BE2C (cell line): ENCODE results near the gene MOB3B.

Source experiments
- DNase-seq: peaks from one replicate; pipeline ENCODE4 v3.0.0-alpha.2; 2020
- H3K27me3 ChIP-seq: fragments of 250-450 bp; sonication (Bioruptor Pico); 2 replicates; pipeline ENCODE4 v1.5.1; 2020; ENCODE audit warnings: mild to moderate bottlenecking
- H3K36me3 ChIP-seq: fragments of 250-450 bp; sonication (Bioruptor Pico); 2 replicates; pipeline ENCODE4 v1.5.1; 2020; ENCODE audit warnings: mild to moderate bottlenecking
- H3K4me1 ChIP-seq: fragments of 250-450 bp; sonication (Bioruptor Pico); 2 replicates; pipeline ENCODE4 v1.5.1; 2020
- H3K4me3 ChIP-seq: 2 replicates; pipeline ENCODE4 v1.5.1; 2011; ENCODE audit warnings: low read depth, low read length
- H3K9me3 ChIP-seq: fragments of 250-450 bp; sonication (Bioruptor Pico); 2 replicates; pipeline ENCODE4 v1.5.1; 2020
- TF ChIP-seq, protein P1 (sequence below): IDR thresholded peaks from 2 replicates; pipeline ENCODE4 v1.5.1; 2012; ENCODE audit warnings: mild to moderate bottlenecking, low read depth, low read length

Gene MOB3B

GRCh38 chr9:27528076-27528885 is 1.3 kb downstream of the MOB3B start:
- no peaks in the 10 kb centered on the region for H3K27me3 ChIP-seq

DNA sequence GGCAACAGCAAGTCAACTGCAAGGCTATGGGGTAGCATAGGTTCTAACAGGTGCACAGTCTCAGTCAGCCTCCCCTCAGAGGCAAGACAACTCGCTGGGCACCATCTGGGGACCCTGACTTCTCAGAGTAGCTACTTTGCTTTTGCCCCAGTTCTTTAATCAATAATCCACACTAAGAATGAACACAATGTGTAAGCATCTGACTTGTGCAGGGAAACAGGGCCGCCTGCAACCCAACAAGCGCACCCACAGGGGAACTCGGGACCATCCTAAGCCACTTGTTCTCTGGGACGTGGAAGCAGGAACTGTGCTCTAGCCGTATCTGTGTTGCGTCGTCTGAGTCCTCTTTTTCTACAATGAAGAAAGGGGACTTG is 1.9 kb downstream of the MOB3B start:
- no peak overlapping the region for H3K4me3 ChIP-seq
- no peaks in the 10 kb centered on the region; the same call in 1 of the 2 replicates for H3K9me3 ChIP-seq
- H3K36me3 ChIP-seq, result no peaks in the 10 kb centered on the region
- DNase-seq, result no peak
- TF ChIP-seq, protein P1, sequence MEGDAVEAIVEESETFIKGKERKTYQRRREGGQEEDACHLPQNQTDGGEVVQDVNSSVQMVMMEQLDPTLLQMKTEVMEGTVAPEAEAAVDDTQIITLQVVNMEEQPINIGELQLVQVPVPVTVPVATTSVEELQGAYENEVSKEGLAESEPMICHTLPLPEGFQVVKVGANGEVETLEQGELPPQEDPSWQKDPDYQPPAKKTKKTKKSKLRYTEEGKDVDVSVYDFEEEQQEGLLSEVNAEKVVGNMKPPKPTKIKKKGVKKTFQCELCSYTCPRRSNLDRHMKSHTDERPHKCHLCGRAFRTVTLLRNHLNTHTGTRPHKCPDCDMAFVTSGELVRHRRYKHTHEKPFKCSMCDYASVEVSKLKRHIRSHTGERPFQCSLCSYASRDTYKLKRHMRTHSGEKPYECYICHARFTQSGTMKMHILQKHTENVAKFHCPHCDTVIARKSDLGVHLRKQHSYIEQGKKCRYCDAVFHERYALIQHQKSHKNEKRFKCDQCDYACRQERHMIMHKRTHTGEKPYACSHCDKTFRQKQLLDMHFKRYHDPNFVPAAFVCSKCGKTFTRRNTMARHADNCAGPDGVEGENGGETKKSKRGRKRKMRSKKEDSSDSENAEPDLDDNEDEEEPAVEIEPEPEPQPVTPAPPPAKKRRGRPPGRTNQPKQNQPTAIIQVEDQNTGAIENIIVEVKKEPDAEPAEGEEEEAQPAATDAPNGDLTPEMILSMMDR, result no peak
- no peaks in the 10 kb centered on the region for H3K27me3 ChIP-seq
- no peaks in the 10 kb centered on the region for H3K4me1 ChIP-seq

More at GRCh38 chr9:27528076-27528885, 1.3 kb downstream of the MOB3B start:
- TF ChIP-seq, protein P1, result no peak
- H3K9me3 ChIP-seq, result no peaks in the 10 kb centered on the region; the same call in 1 of the 2 replicates
- DNase-seq, result no peak
- no peaks in the 10 kb centered on the region for H3K4me1 ChIP-seq
- H3K4me3 ChIP-seq, result peak overlapping the region; percentile 77
- H3K36me3 ChIP-seq, result no peaks in the 10 kb centered on the region

DNA sequence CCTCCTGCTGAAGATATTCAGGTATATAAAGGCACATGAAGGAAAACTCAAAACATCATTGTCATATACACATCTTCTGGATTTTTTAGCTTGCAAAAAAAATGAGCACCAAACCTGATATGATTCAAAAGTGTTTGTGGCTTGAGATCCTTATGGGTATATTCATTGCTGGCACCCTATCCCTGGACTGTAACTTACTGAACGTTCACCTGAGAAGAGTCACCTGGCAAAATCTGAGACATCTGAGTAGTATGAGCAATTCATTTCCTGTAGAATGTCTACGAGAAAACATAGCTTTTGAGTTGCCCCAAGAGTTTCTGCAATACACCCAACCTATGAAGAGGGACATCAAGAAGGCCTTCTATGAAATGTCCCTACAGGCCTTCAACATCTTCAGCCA is 5.4 kb downstream of the MOB3B start, which contains the start of gene IFNK:
TSS of gene IFNK (plus strand) at position 55 of the 400 bp plus-strand sequence. CDS start at position 102, 47 bp downstream.
- Histone ChIP-seq H3K36me3 (no peaks in the 10 kb centered on the region), H3K27me3 (no peaks in the 10 kb centered on the region), H3K4me3 (no peak within 1 kb of the TSS), H3K4me1 (no peaks in the 10 kb centered on the region), H3K9me3 (no peaks in the 10 kb centered on the region; the same call in 1 of the 2 replicates)
- TF ChIP-seq, protein P1, result no peak
- no peak for DNase-seq

GRCh38 chr9:27523141-27523540 is 6.5 kb downstream of the MOB3B start:
- no peaks in the 10 kb centered on the region for H3K36me3 ChIP-seq
- H3K9me3 ChIP-seq, result no peaks in the 10 kb centered on the region; the same call in 1 of the 2 replicates
- H3K4me3 ChIP-seq, result no peak overlapping the region
- no peaks in the 10 kb centered on the region for H3K4me1 ChIP-seq
- DNase-seq, result no peak
- TF ChIP-seq, protein P1, result no peak
- H3K27me3 ChIP-seq, result no peaks in the 10 kb centered on the region

GRCh38 chr9:27520986-27521385 is 8.6 kb downstream of the MOB3B start:
- H3K27me3 ChIP-seq, result no peaks in the 10 kb centered on the region
- no peak overlapping the region for H3K4me3 ChIP-seq
- TF ChIP-seq, protein P1, result no peak
- H3K4me1 ChIP-seq, result no peaks in the 10 kb centered on the region
- no peak for DNase-seq
- H3K9me3 ChIP-seq, result no peaks in the 10 kb centered on the region; the same call in 1 of the 2 replicates
- no peaks in the 10 kb centered on the region for H3K36me3 ChIP-seq
